Measurements from ENCODE around the gene MTCH1. TPM values are rescaled to one million over a fixed set of nuclear protein-coding genes. Genes with fewer than 3 reads are reported as not detected.
A peak's percentile ranks its signal among the peaks of the same experiment; 100 is the strongest.

MTCH1 gene
- total and polyA plus RNA-seq, 2 donors (not counting 1 experiment from before 2014, with no cell fraction given), result 91.7 to 150 TPM

- no peak for TF ChIP-seq CTCF (IDR thresholded peaks at IDR 0.05)
- no peak for TF ChIP-seq EZH2 (IDR thresholded peaks at IDR 0.05; ENCODE audit: borderline replicate concordance, insufficient read depth, low read depth, low read length, poor library complexity, severe bottlenecking)
- peaks cover 0 to 39% of the 10 kb centered on the region in 2 experiments for H3K36me3 ChIP-seq (replicated peaks in 1 of 2; ENCODE audit: control extremely low read depth in 1 of 2, control insufficient read depth in 1 of 2, extremely low read depth in 1 of 2, insufficient read depth in 2 of 2, low read length in 1 of 2)
- ChIA-PET POLR2A (interaction anchor here (1.1 to 4.0 kb wide), 8 partner anchors 11 to 166 kb away, joined by 3 to 40 read pairs (median 10); partner anchors contain the start of gene MTCH1), CTCF (interaction anchor here (1.0 to 5.1 kb wide), 20 partner anchors 11 to 253 kb away, joined by 3 to 113 read pairs (median 7); partner anchors contain the start of genes C6orf89, MTCH1 and PIM1)
- Mint-ChIP-seq H3K9me3 (ENCODE audit: insufficient read depth) (no peaks in the 10 kb centered on the region), H3K27me3 (no peaks in the 10 kb centered on the region), H3K27ac (peak overlapping the region; percentile 95), H3K4me3 (peak overlapping the region; percentile 96), H3K4me1 (peaks cover 78% of the 10 kb centered on the region)
- H3K4me3 ChIP-seq (ENCODE audit: control extremely low read depth in 1 of 5, extremely low read depth in 1 of 5, insufficient read depth in 1 of 5, low read depth in 2 of 5, low read length in 4 of 5), result peak overlapping the region; percentile 82 to 97 (median 89)
- H3K4me2 ChIP-seq (replicated peaks; ENCODE audit: low read depth, low read length, poor library complexity, severe bottlenecking), result peak overlapping the region; percentile 92
- 44% methylated on average over 3 of the region's 5 CpGs for WGBS (ENCODE audit: insufficient coverage)
- no peak overlapping the region for H2AFZ ChIP-seq (ENCODE audit: insufficient read depth, low read depth, low read length, poor library complexity, severe bottlenecking)
- intact Hi-C loops (cut with micrococcal nuclease), result loop anchor here (1.0 to 10.0 kb wide), 6 partner anchors 11 to 412 kb away; partner anchors contain the start of genes PPIL1 and SRSF3
- H4K20me1 ChIP-seq (ENCODE audit: control insufficient read depth, insufficient read depth, low read length, poor library complexity, severe bottlenecking), result peaks cover 64% of the 10 kb centered on the region
- no peaks in the 10 kb centered on the region for H3K27me3 ChIP-seq (replicated peaks in 1 of 4; ENCODE audit: control extremely low read depth in 1 of 4, control insufficient read depth in 3 of 4, insufficient read depth in 4 of 4, low read length in 3 of 4)
- peak overlapping the region; percentile 80 to 92 for H3K27ac ChIP-seq (ENCODE audit: low read length in 2 of 2)
- DNase-seq (no peak), ATAC-seq (ENCODE audit: low read depth) (no peak)
- H3K79me2 ChIP-seq (ENCODE audit: control insufficient read depth, insufficient read depth, low read length), result peaks cover 69% of the 10 kb centered on the region
- H3K4me1 ChIP-seq (ENCODE audit: control insufficient read depth in 2 of 2, insufficient read depth in 2 of 2, low read length in 2 of 2), result peaks cover 50 to 85% of the 10 kb centered on the region in 2 donors
- peaks cover 0 to 6% (median 0%) of the 10 kb centered on the region in 3 donors for H3K9me3 ChIP-seq (ENCODE audit: control extremely low read depth in 1 of 3, control insufficient read depth in 2 of 3, insufficient read depth in 1 of 3, low read length in 2 of 3)
- H3K9ac ChIP-seq (ENCODE audit: low read length), result peak overlapping the region; percentile 97
These were observed 20.9 kb upstream of the MTCH1 start for GRCh38 chr6:37006793-37007339.
